MM.1S (cell line): ENCODE measurements around the gene ISG15.

Experiments
- DNase-seq: peaks from one replicate; pipeline ENCODE4 v3.0.0-alpha.2; 2015
- H2AFZ ChIP-seq: fragments of 300-600 bp; sonication (generic); 2 replicates; pipeline ENCODE4 v1.6.0; 2016; ENCODE audit warnings: antibody characterized with exemption, low read length
- H3F3A ChIP-seq: fragments of 300-600 bp; sonication (generic); 2 replicates; pipeline ENCODE4 v1.6.1; 2016; ENCODE audit warnings: mild to moderate bottlenecking, antibody characterized with exemption, low read length, moderate library complexity, mixed read lengths; ENCODE audit not compliant: insufficient read depth
- H3K27ac ChIP-seq: fragments of 300-600 bp; sonication (generic); 2 replicates; pipeline ENCODE4 v1.5.1; 2016; ENCODE audit warnings: mild to moderate bottlenecking, low read length
- H3K27me3 ChIP-seq: fragments of 300-600 bp; sonication (generic); replicated peaks from 2 replicates; pipeline ENCODE4 v1.6.0; 2016; ENCODE audit warnings: low read length; ENCODE audit not compliant: insufficient read depth
- H3K36me3 ChIP-seq: fragments of 300-600 bp; sonication (generic); replicated peaks from 2 replicates; pipeline ENCODE4 v1.6.1; 2016; ENCODE audit warnings: mild to moderate bottlenecking, low read length, mixed read lengths; ENCODE audit not compliant: insufficient read depth
- H3K4me1 ChIP-seq: fragments of 300-600 bp; sonication (generic); 2 replicates; pipeline ENCODE4 v1.6.1; 2016; ENCODE audit warnings: low read length, mixed read lengths
- H3K4me2 ChIP-seq: fragments of 300-600 bp; sonication (generic); 2 replicates; pipeline ENCODE4 v1.6.0; 2016; ENCODE audit warnings: low read depth, low read length
- H3K4me3 ChIP-seq: fragments of 300-600 bp; sonication (generic); 2 replicates; pipeline ENCODE4 v1.5.1; 2016; ENCODE audit warnings: low read length, mixed read lengths
- H3K79me2 ChIP-seq: fragments of 300-600 bp; sonication (generic); 2 replicates; pipeline ENCODE4 v1.6.1; 2016; ENCODE audit warnings: mixed run types, low read length, mixed read lengths
- H3K9ac ChIP-seq: fragments of 300-600 bp; sonication (generic); 2 replicates; pipeline ENCODE4 v1.6.1; 2016; ENCODE audit warnings: low read length, mixed read lengths
- H3K9me2 ChIP-seq: fragments of 300-600 bp; sonication (generic); replicated peaks from 2 replicates; pipeline ENCODE4 v1.6.1; 2016; ENCODE audit warnings: mild to moderate bottlenecking, low read length, mixed read lengths; ENCODE audit not compliant: insufficient read depth
- H3K9me3 ChIP-seq: fragments of 300-600 bp; sonication (generic); replicated peaks from 2 replicates; pipeline ENCODE4 v1.6.1; 2016; ENCODE audit warnings: mild to moderate bottlenecking, low read length, mixed read lengths; ENCODE audit not compliant: insufficient read depth
- H4K20me1 ChIP-seq: fragments of 300-600 bp; sonication (generic); 2 replicates; pipeline ENCODE4 v1.6.1; 2016; ENCODE audit warnings: mild to moderate bottlenecking, low read length, moderate library complexity, mixed read lengths; ENCODE audit not compliant: insufficient read depth
- CTCF ChIP-seq: fragments of 300-600 bp; sonication (generic); IDR thresholded peaks from 2 replicates; pipeline ENCODE4 v1.5.1; 2016; ENCODE audit warnings: antibody characterized with exemption, low read length, mixed read lengths
- EZH2 ChIP-seq: fragments of 300-600 bp; sonication (generic); optimal IDR thresholded peaks from 2 replicates; pipeline ENCODE3; 2017; ENCODE audit warnings: low read depth, mild to moderate bottlenecking, antibody characterized with exemption, low read length, mixed read lengths
- EZH2phosphoT487 ChIP-seq: fragments of 300-600 bp; sonication (generic); IDR thresholded peaks from 2 replicates; pipeline ENCODE4 v1.6.1; 2018; ENCODE audit warnings: antibody characterized with exemption, low read length

The ISG15 gene

GRCh38 chr1:1049318-1050165 is 36.2 kb downstream of the ISG15 start:
- Histone ChIP-seq H3K27me3 (peaks cover 71% of the 10 kb centered on the region), H3K79me2 (no peaks in the 10 kb centered on the region), H3K4me2 (no peak overlapping the region), H4K20me1 (no peaks in the 10 kb centered on the region), H3K9ac (no peak overlapping the region), H3K9me3 (no peaks in the 10 kb centered on the region), H3F3A (no peaks in the 10 kb centered on the region), H3K4me3 (no peak overlapping the region), H2AFZ (no peak overlapping the region), H3K4me1 (no peaks in the 10 kb centered on the region), H3K27ac (no peak overlapping the region), H3K9me2 (no peaks in the 10 kb centered on the region), H3K36me3 (no peaks in the 10 kb centered on the region)
- no peak for TF ChIP-seq EZH2
- TF ChIP-seq CTCF, result no peak
- TF ChIP-seq EZH2phosphoT487, result no peak
- no peak for DNase-seq

GRCh38 chr1:1050577-1051052 is 37.3 kb downstream of the ISG15 start:
- H3K9me2 ChIP-seq, result no peaks in the 10 kb centered on the region
- H3K4me2 ChIP-seq, result no peak overlapping the region
- no peak overlapping the region for H3K4me3 ChIP-seq
- TF ChIP-seq EZH2phosphoT487 (no peak), CTCF (no peak), EZH2 (no peak)
- no peaks in the 10 kb centered on the region for H3K79me2 ChIP-seq
- no peaks in the 10 kb centered on the region for H3K4me1 ChIP-seq
- no peaks in the 10 kb centered on the region for H3K36me3 ChIP-seq
- peaks cover 70% of the 10 kb centered on the region for H3K27me3 ChIP-seq
- no peak overlapping the region for H2AFZ ChIP-seq
- H4K20me1 ChIP-seq, result no peaks in the 10 kb centered on the region
- no peak for DNase-seq
- no peaks in the 10 kb centered on the region for H3F3A ChIP-seq
- H3K27ac ChIP-seq, result no peak overlapping the region
- no peak overlapping the region for H3K9ac ChIP-seq
- no peaks in the 10 kb centered on the region for H3K9me3 ChIP-seq

- Histone ChIP-seq H2AFZ (no peak overlapping the region), H3K27ac (no peak overlapping the region), H3K4me2 (no peak overlapping the region), H3K9ac (no peak overlapping the region), H3K79me2 (no peaks in the 10 kb centered on the region), H4K20me1 (no peaks in the 10 kb centered on the region), H3K27me3 (peaks cover 68% of the 10 kb centered on the region), H3K9me3 (no peaks in the 10 kb centered on the region), H3K4me1 (no peaks in the 10 kb centered on the region), H3K36me3 (no peaks in the 10 kb centered on the region), H3F3A (no peaks in the 10 kb centered on the region), H3K4me3 (no peak overlapping the region), H3K9me2 (no peaks in the 10 kb centered on the region)
- TF ChIP-seq EZH2phosphoT487 (no peak), CTCF (no peak)
- DNase-seq, result no peak
These were observed 38.0 kb downstream of the ISG15 start for GRCh38 chr1:1051127-1051810.
